K562 (cell line): ENCODE measurements around the gene TBL2. TPM values are rescaled to one million over a fixed set of nuclear protein-coding genes. Genes with fewer than 3 reads are reported as not detected.

ENCODE experiments used
- CEBPB ChIP-seq: fragments of 450-650 bp; IDR thresholded peaks from 2 replicates; pipeline ENCODE4 v1.6.1; 2016; ENCODE audit warnings: missing genetic modification characterization, missing compliant biosample characterization
- FOXJ2 ChIP-seq: fragments of 200-800 bp; sonication (Bioruptor generic); IDR thresholded peaks from 2 replicates; pipeline ENCODE4 v1.6.1; 2016; ENCODE audit warnings: missing genetic modification characterization, missing compliant biosample characterization
- LEF1 ChIP-seq: fragments of 450-650 bp; IDR thresholded peaks from 2 replicates; pipeline ENCODE4 v1.6.1; 2016; ENCODE audit warnings: mild to moderate bottlenecking
- PRPF4 ChIP-seq: fragments of 200-400 bp; formaldehyde crosslinking; IDR thresholded peaks from one replicate; pipeline ENCODE4 v1.6.1; 2017; ENCODE audit warnings: low read length, low read depth, mild to moderate bottlenecking; ENCODE audit not compliant: insufficient read depth, poor library complexity, severe bottlenecking
- RAD21 ChIP-seq, 2 experiments: fragments of 250-450 bp in 1 of 2; fragments of 450-650 bp in 1 of 2; sonication (Bioruptor Pico) in 1 of 2; formaldehyde crosslinking in 1 of 2; IDR thresholded peaks in 1 of 2; conservative IDR thresholded peaks in 1 of 2; 2 replicates each; pipeline versions ENCODE4 v1.4.0 to v1.8.0; 2020 to 2022; ENCODE audit warnings: mild to moderate bottlenecking in 2 of 2, moderate library complexity in 1 of 2
- RERE ChIP-seq: sonication (generic); formaldehyde crosslinking; IDR thresholded peaks from 2 replicates; pipeline ENCODE4 v1.8.0; 2023; ENCODE audit warnings: missing genetic modification reagents, mild to moderate bottlenecking, borderline replicate concordance
- REST ChIP-seq, 2 experiments: fragments of 450-650 bp; formaldehyde crosslinking in 1 of 2; IDR thresholded peaks; 2 replicates each; pipeline versions ENCODE4 v1.4.0 to v1.6.1; 2014 to 2020; ENCODE audit warnings: mild to moderate bottlenecking in 2 of 2, borderline replicate concordance in 1 of 2, low read depth in 1 of 2
- SMC3 ChIP-seq: conservative IDR thresholded peaks from 2 replicates; pipeline ENCODE4 v1.6.1; 2011; ENCODE audit warnings: low read depth, low read length, improper control_type of control experiment; ENCODE audit not compliant: insufficient read depth
- ZBTB33 ChIP-seq: sonication (generic); formaldehyde crosslinking; IDR thresholded peaks from 2 replicates; pipeline ENCODE4 v1.8.1; 2023; ENCODE audit warnings: mild to moderate bottlenecking, missing genetic modification reagents
- polyA plus RNA-seq, 8 experiments: library from polyadenylated mRNA; depleted of rRNA in 4 of 8; stranded (reverse) in 5 of 8; unstranded in 3 of 8; fragments of >200 nt; fragmentation: Nextera tagmentation in 2 of 8; fragmentation: Illumina TruSeq in 1 of 8; extraction: Ambion mirVana in 2 of 8; extraction: Trizol in 1 of 8; gene quantifications; 2 replicates each; pipeline versions ENCODE4 v1.2.1 to v1.2.3, GENCODE V29; 2011 to 2014; ENCODE audit warnings: inconsistent platforms in 1 of 8, missing spikeins in 1 of 8
- total RNA-seq, 7 experiments: library from RNA; depleted of rRNA in 6 of 7; stranded (reverse); fragments of >200 nt in 6 of 7; fragmentation: Illumina TruSeq in 2 of 7; extraction: Trizol in 2 of 7; gene quantifications; 2 replicates each; pipeline versions ENCODE4 v1.2.1 to v1.2.3, GENCODE V29; 2011 to 2021; ENCODE audit warnings: low replicate concordance in 1 of 7

The TBL2 gene
- total and polyA plus RNA-seq, 9 of the 15 experiments (the other 6 are each of a cell fraction or from before 2014, with no cell fraction given): 2.5 to 123 (median 49.2) TPM

GRCh38 chr7:73622909-73623797 is 44.8 kb upstream of the TBL2 start (continued):
- TF ChIP-seq FOXJ2 (tag): no peak
- TF ChIP-seq REST (IDR thresholded peaks at IDR 0.05; ENCODE audit: borderline replicate concordance): no peak; the same call in 1 of the 2 replicates
- no peak for TF ChIP-seq REST (CRISPR knock-in tag; IDR thresholded peaks at IDR 0.05; ENCODE audit: low read depth)
- TF ChIP-seq PRPF4: no peak
- no peak for TF ChIP-seq RERE (CRISPR knock-in tag)
- no peak for TF ChIP-seq SMC3
- peak; percentile 58; the same call in 1 of the 2 replicates for TF ChIP-seq LEF1
- TF ChIP-seq RAD21 (CRISPR knock-in tag; conservative IDR thresholded peaks at IDR 0.05 in 1 of 2, IDR thresholded peaks at IDR 0.05 in 1 of 2): no peak
- peak; percentile 90 for TF ChIP-seq CEBPB (tag)
- no peak for TF ChIP-seq ZBTB33 (CRISPR knock-in tag)
